Suprapubic skin (tissue), 4 donors: ENCODE data around the gene CYP2U1. TPM values are rescaled to one million over a fixed set of nuclear protein-coding genes. Genes with fewer than 3 reads are reported as not detected.

Experiments
- DNase-seq, 2 donors: peaks; one replicate each; pipeline ENCODE4 v3.0.0-alpha.2; 2019; ENCODE audit warnings: low spot score in 2 of 2
- H3K27ac ChIP-seq: fragments of 200-600 bp; sonication (generic); one replicate; pipeline ENCODE4 v1.5.1; 2019
- H3K27me3 ChIP-seq: fragments of 200-600 bp; sonication (generic); one replicate; pipeline ENCODE4 v1.5.1; 2019
- H3K36me3 ChIP-seq: fragments of 200-600 bp; sonication (generic); one replicate; pipeline ENCODE4 v1.5.1; 2019
- H3K4me1 ChIP-seq: fragments of 200-600 bp; sonication (generic); one replicate; pipeline ENCODE4 v1.5.1; 2019
- H3K4me3 ChIP-seq: fragments of 200-600 bp; sonication (generic); one replicate; pipeline ENCODE4 v1.5.1; 2019; ENCODE audit warnings: mild to moderate bottlenecking
- H3K9me3 ChIP-seq: fragments of 200-600 bp; sonication (generic); one replicate; pipeline ENCODE4 v1.5.1; 2019
- CTCF ChIP-seq, 2 donors: fragments of 200-600 bp in 1 of 2; fragments of 450-650 bp in 1 of 2; sonication (generic) in 1 of 2; IDR thresholded peaks; one replicate each; pipeline ENCODE4 v1.5.1; 2016 to 2019; ENCODE audit warnings: antibody characterized with exemption in 2 of 2, mild to moderate bottlenecking in 1 of 2, moderate library complexity in 1 of 2
- EP300 ChIP-seq: sonication (generic); formaldehyde crosslinking; IDR thresholded peaks from one replicate; pipeline ENCODE4 v1.6.1; 2017; ENCODE audit warnings: antibody characterized with exemption
- POLR2A ChIP-seq, 2 donors: fragments of 450-650 bp; IDR thresholded peaks; one replicate each; pipeline ENCODE4 v1.6.1; 2017; ENCODE audit warnings: antibody characterized with exemption in 2 of 2, mild to moderate bottlenecking in 2 of 2, moderate library complexity in 2 of 2
- POLR2AphosphoS5 ChIP-seq, 3 donors: sonication (generic); formaldehyde crosslinking; IDR thresholded peaks; one replicate each; pipeline ENCODE4 v1.6.1; 2017; ENCODE audit warnings: antibody characterized with exemption in 3 of 3
- WGBS: methylation state at CpG from one replicate; pipeline ENCODE4 v1.1.5; 2018; 5-methylcytosine and 5-hydroxymethylcytosine counted together
- total RNA-seq, 4 donors: library from RNA; depleted of rRNA; stranded (reverse); fragments of >200 nt; gene quantifications; one replicate each; pipeline ENCODE4 v1.1.0, GENCODE V29; 2016

Gene CYP2U1
- total RNA-seq, 4 donors from 2014 or later, result 3.3 to 8.7 (median 4.4) TPM

- Histone ChIP-seq H3K4me1 (peaks cover 39% of the 10 kb centered on the region), H3K36me3 (no peaks in the 10 kb centered on the region), H3K27ac (peak overlapping the region; percentile 88), H3K27me3 (no peaks in the 10 kb centered on the region), H3K4me3 (peak overlapping the region; percentile 85), H3K9me3 (no peaks in the 10 kb centered on the region)
- WGBS, result 61% methylated on average over 5 of the region's 5 CpGs
- no peak for DNase-seq
- TF ChIP-seq POLR2AphosphoS5 (IDR thresholded peaks at IDR 0.05), result no peak
- no peak for TF ChIP-seq POLR2A (IDR thresholded peaks at IDR 0.05)
- TF ChIP-seq CTCF (IDR thresholded peaks at IDR 0.05), result no peak
These were observed 57.4 kb downstream of the CYP2U1 start for GRCh38 chr4:107988763-107989035.

GRCh38 chr4:107989162-107989536 lies 57.8 kb downstream of the CYP2U1 start:
- peak overlapping the region; percentile 88 for H3K27ac ChIP-seq
- H3K27me3 ChIP-seq, result no peaks in the 10 kb centered on the region
- WGBS, result 7% methylated on average over 8 of the region's 8 CpGs
- TF ChIP-seq POLR2A (IDR thresholded peaks at IDR 0.05), result no peak
- no peak for TF ChIP-seq CTCF (IDR thresholded peaks at IDR 0.05)
- TF ChIP-seq EP300, result no peak
- no peak for TF ChIP-seq POLR2AphosphoS5 (IDR thresholded peaks at IDR 0.05)
- no peak for DNase-seq
- H3K36me3 ChIP-seq, result no peaks in the 10 kb centered on the region
- H3K4me1 ChIP-seq, result peaks cover 39% of the 10 kb centered on the region
- H3K9me3 ChIP-seq, result no peaks in the 10 kb centered on the region
- peak overlapping the region; percentile 85 for H3K4me3 ChIP-seq

- Histone ChIP-seq H3K36me3 (no peaks in the 10 kb centered on the region), H3K4me3 (peak within 1 kb of the TSS; percentile 85), H3K4me1 (peaks cover 41% of the 10 kb centered on the region), H3K27me3 (no peaks in the 10 kb centered on the region), H3K9me3 (no peaks in the 10 kb centered on the region), H3K27ac (peak within 1 kb of the TSS; percentile 88)
- TF ChIP-seq POLR2A (IDR thresholded peaks at IDR 0.05) (peak; percentile 16 to 68), EP300 (no peak), CTCF (IDR thresholded peaks at IDR 0.05) (no peak), POLR2AphosphoS5 (IDR thresholded peaks at IDR 0.05) (peak in 1 of 3 donors; percentile 49)
- DNase-seq, result peak; percentile 94 to 95
- 0% methylated on average over 27 of the region's 78 CpGs for WGBS
These were observed 58.4 kb downstream of the CYP2U1 start, which contains the start of gene HADH for GRCh38 chr4:107989537-107990386. TSS of gene HADH (plus strand) at chr4:107989889. CDS start at chr4:107989933, 44 bp downstream.

GRCh38 chr4:107991945-107992630 lies 60.7 kb downstream of the CYP2U1 start:
- WGBS, result 69% methylated on average over 3 of the region's 3 CpGs
- no peaks in the 10 kb centered on the region for H3K9me3 ChIP-seq
- TF ChIP-seq CTCF (IDR thresholded peaks at IDR 0.05), result no peak
- no peak for TF ChIP-seq POLR2AphosphoS5 (IDR thresholded peaks at IDR 0.05)
- no peak for TF ChIP-seq EP300
- no peak for TF ChIP-seq POLR2A (IDR thresholded peaks at IDR 0.05)
- no peaks in the 10 kb centered on the region for H3K27me3 ChIP-seq
- DNase-seq, result no peak
- H3K36me3 ChIP-seq, result no peaks in the 10 kb centered on the region
- no peak overlapping the region for H3K27ac ChIP-seq
- no peak overlapping the region for H3K4me3 ChIP-seq
- peaks cover 45% of the 10 kb centered on the region for H3K4me1 ChIP-seq

- H3K27me3 ChIP-seq, result no peaks in the 10 kb centered on the region
- H3K4me1 ChIP-seq, result peaks cover 48% of the 10 kb centered on the region
- WGBS, result 78% methylated on average over 3 of the region's 3 CpGs
- no peak overlapping the region for H3K27ac ChIP-seq
- TF ChIP-seq POLR2A (IDR thresholded peaks at IDR 0.05), result no peak
- TF ChIP-seq CTCF (IDR thresholded peaks at IDR 0.05), result no peak
- no peak for TF ChIP-seq EP300
- no peak for TF ChIP-seq POLR2AphosphoS5 (IDR thresholded peaks at IDR 0.05)
- no peak for DNase-seq
- H3K36me3 ChIP-seq, result no peaks in the 10 kb centered on the region
- no peaks in the 10 kb centered on the region for H3K9me3 ChIP-seq
- no peak overlapping the region for H3K4me3 ChIP-seq
These were observed 62.6 kb downstream of the CYP2U1 start for GRCh38 chr4:107993969-107994368.
